Activated naive CD8-positive, alpha-beta T cell (primary cell): ENCODE measurements around the gene LRRC73.
"Not testable (repeated sequence)": the region's sequence is repeated elsewhere in the genome, so short reads cannot be mapped to it uniquely, and the experiment has no call there.

Source experiments
- H3K27ac Mint-ChIP-seq: one replicate; pipeline ENCODE4 v1.8.0; 2021; ENCODE audit warnings: mixed read lengths
- H3K27me3 Mint-ChIP-seq: one replicate; pipeline ENCODE4 v1.8.0; 2021; ENCODE audit warnings: mixed read lengths
- H3K36me3 Mint-ChIP-seq: one replicate; pipeline ENCODE4 v1.8.0; 2021; ENCODE audit warnings: mixed read lengths
- H3K4me1 Mint-ChIP-seq: one replicate; pipeline ENCODE4 v1.8.0; 2021; ENCODE audit warnings: low read depth, mixed read lengths
- H3K4me3 Mint-ChIP-seq: one replicate; pipeline ENCODE4 v1.8.0; 2021; ENCODE audit warnings: mild to moderate bottlenecking, mixed read lengths
- H3K9me3 Mint-ChIP-seq: one replicate; pipeline ENCODE4 v1.8.0; 2021; ENCODE audit warnings: low read depth, mixed read lengths

The LRRC73 gene

DNA sequence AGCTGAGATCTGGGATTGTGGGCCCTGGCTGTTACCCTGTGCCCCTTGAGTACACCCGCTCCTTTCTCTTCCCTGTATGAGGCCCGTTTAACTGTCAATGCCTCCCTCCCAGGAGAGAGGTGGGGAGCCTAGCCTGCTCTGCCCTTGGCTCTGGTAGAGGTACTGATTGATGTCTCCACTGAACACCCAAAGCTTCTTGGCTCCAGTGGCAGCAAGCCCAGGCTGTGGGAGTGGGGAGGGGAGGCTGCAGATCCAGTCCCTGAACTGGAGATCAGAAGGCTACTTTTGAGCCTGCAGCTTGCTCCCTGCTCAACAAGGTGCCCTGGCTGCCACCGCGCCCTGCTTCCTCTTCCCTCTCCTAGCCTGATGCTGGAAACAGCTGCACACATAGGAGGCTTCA lies 7.5 kb downstream of the LRRC73 start:
- Mint-ChIP-seq H3K36me3 (no peaks in the 10 kb centered on the region), H3K27me3 (no peaks in the 10 kb centered on the region), H3K9me3 (no peaks in the 10 kb centered on the region), H3K4me1 (peaks cover 6% of the 10 kb centered on the region), H3K4me3 (no peak overlapping the region), H3K27ac (no peak overlapping the region)

DNA sequence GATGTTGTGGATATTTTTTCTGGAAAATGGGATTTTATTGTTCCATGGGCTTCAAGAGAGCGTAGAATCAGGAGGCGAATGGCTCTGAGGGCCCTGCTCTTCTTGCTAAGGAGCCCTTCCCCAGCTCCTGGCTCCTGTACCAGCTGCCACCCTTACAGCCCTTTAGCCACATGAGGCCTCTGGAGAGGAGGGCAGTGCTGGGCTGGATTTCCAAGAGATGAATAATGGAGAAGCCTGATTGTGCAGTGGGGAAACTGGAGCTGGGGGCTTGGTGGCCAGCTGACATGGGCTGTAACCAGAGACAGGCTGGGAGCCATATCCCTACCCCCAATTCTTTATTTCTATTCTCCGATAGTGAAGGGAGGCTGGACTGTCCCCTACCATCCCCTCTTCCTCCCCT lies 9.2 kb downstream of the LRRC73 start:
- Mint-ChIP-seq H3K4me1 (no peaks in the 10 kb centered on the region), H3K27me3 (no peaks in the 10 kb centered on the region), H3K27ac (no peak overlapping the region), H3K9me3 (no peaks in the 10 kb centered on the region), H3K4me3 (no peak overlapping the region), H3K36me3 (no peaks in the 10 kb centered on the region)

DNA sequence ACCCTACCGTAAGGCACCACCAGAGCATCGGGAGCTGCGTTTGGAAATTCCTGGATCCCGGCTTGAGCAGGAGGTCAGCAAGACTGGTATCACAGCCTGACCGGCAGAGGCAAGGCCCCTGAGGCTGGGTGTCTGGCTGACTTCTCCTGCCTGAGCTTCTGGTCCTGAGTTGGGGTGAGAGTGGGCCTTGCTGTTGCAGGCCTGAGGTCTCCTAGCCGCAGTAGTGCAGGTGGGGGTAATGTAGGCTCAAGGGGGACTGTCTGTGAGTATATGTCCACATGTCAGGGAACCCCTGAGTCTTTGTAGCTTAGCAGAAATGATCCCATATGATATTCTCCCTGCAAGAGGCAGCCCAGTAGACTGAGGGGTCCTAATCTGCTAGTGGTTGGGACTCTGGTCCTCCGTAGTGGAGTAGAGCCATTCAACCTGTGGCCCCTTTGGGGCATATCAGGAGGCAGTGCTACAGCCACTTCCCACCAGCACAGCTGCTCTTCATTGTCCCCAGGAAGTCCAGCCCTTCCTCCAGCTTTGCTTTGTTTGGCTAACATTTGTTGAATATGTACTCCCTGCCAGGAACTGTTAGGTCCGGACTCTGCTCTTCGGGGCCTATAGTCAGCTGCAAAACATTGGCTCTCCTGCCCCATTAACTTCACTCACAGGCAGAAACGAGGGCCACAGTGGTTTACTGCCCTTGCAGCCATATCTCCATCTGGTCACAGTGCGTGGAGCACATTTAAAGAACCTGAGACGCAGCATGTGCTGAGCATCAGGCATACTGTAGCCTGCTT lies 10.9 kb downstream of the LRRC73 start:
- Mint-ChIP-seq H3K4me1 (peaks cover 15% of the 10 kb centered on the region), H3K27me3 (no peaks in the 10 kb centered on the region), H3K36me3 (no peaks in the 10 kb centered on the region), H3K4me3 (no peak overlapping the region), H3K27ac (no peak overlapping the region), H3K9me3 (no peaks in the 10 kb centered on the region)

DNA sequence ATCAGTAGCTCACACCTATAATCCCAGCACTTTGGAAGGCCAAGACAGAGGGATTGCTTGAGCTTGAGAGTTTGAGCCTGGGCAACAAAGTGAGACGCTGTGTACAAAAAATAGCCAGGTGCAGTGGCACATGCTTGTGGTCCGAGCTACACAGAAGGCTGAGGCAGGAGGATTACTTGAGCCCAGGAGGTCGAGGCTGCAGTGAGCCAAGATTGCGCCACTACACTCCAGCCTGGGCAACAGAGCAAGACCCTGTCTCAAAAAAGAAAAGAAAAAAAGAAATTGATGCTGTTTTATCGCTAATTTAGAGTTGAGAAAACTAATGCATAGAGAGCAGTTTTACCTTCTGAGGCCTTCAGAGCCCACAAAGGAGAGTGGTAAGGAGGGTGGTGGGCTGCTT lies 11.9 kb downstream of the LRRC73 start:
- not testable (repeated sequence) for H3K36me3 Mint-ChIP-seq, H3K27me3 Mint-ChIP-seq, H3K4me3 Mint-ChIP-seq, H3K9me3 Mint-ChIP-seq, H3K27ac Mint-ChIP-seq
- peaks cover 21% of the 10 kb centered on the region for H3K4me1 Mint-ChIP-seq

DNA sequence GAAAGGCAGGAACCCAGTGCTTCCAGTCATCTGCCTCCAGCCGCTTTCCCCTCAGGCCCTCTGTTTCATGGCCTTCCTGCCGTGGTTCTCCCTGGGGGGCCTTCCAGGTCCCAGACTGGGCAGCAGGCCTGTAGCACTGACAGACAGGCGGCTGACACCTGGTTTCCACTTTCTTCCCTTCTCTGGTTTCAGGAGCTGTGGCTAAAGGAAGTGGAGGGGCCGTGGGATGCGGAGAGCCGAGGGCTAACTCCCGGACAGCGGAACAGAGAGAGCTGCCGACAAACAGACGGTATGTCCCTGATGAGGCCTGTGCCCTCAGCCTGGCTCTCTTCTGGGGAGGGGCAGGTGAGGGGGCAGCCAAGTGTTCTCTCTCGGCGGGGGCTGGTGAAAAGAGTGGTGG lies 12.5 kb downstream of the LRRC73 start:
- Mint-ChIP-seq H3K27ac (no peak overlapping the region), H3K4me3 (no peak overlapping the region), H3K4me1 (peaks cover 24% of the 10 kb centered on the region)

DNA sequence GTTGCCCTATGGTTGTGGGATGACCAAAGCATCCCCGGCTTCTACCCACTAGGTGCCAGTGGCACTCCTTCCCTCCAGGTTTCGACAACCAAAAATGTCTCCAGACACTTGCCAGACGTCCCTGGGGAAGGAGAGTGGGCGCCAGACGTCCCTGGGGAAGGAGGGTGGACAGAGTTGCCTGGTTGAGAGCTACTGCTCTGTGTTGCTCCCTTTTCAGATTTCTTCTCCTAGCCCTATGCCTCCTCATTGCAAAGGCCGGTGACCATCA lies 13.1 kb downstream of the LRRC73 start:
- Mint-ChIP-seq H3K27ac (no peak overlapping the region), H3K27me3 (no peaks in the 10 kb centered on the region), H3K4me1 (peaks cover 24% of the 10 kb centered on the region), H3K4me3 (no peak overlapping the region), H3K36me3 (no peaks in the 10 kb centered on the region), H3K9me3 (no peaks in the 10 kb centered on the region)

More for the DNA sequence above, 12.5 kb downstream of the LRRC73 start:
- Mint-ChIP-seq H3K27me3 (no peaks in the 10 kb centered on the region), H3K9me3 (no peaks in the 10 kb centered on the region), H3K36me3 (no peaks in the 10 kb centered on the region)

DNA sequence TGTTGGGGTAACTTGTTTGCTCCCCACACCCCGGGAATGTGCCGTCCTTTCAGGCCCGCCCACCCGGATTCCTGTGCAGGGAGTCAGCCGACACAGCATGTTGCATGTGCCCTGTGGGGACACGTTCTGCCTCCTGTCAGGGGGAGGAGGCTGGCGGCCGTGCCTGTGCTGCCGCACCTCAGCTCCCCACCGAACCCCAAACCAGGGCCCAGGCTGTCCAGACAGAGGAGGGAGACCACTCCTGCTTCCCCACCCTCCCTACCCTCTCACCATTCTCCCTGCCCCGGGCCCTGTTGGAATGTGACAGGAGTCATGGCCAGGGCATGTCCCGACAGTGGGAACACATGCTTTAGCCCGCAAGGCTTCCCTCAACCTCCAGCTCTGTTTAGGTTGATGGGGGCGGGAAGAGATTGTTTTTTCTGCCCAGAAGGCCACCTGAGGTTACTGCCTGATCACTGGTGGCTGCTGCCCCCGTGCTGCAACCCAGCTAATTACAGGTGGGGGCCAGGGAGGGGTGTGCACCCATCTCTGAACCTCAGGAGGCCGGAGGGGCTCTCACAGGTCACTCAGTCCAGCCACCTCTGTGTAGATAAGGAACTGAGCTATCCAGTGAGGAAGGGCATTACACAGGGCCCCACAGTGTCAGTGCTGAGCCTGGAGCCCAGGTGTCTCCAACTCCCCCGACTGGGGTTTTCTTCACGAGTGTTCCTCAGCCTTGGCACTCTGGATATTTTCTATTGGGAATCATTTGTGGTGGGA lies 13.6 kb downstream of the LRRC73 start:
- Mint-ChIP-seq H3K4me1 (peaks cover 24% of the 10 kb centered on the region), H3K4me3 (no peak overlapping the region), H3K36me3 (no peaks in the 10 kb centered on the region)

DNA sequence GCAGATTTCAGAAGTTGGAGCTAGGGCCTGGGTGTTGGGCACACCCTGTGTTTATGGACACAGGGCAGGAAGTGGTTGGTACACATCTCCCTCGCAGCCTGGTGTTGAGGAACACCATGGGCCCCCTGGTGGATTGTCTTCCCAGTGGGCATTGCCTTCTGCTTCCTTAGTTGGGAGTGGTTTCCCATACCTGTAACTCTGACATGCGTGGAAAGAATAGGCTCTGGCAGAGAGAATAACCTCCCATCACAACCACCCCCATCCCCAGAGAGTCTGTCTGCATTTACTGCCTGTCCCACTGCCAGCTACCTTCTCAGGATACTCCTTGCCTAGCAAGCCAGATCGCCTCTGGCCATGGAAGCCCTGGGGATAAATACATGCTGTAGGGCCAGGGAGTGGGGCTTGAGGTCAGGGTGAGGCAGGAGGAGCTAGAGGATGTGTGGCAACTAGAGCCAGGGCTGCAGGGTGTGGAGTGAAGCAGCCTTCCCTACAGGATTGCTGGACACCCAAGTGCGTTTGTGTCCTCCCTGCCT lies 14.7 kb downstream of the LRRC73 start:
- H3K27me3 Mint-ChIP-seq, result no peaks in the 10 kb centered on the region
- peak overlapping the region; percentile 34 for H3K27ac Mint-ChIP-seq
- no peaks in the 10 kb centered on the region for H3K36me3 Mint-ChIP-seq
- no peaks in the 10 kb centered on the region for H3K9me3 Mint-ChIP-seq
- no peak overlapping the region for H3K4me3 Mint-ChIP-seq
- H3K4me1 Mint-ChIP-seq, result peaks cover 24% of the 10 kb centered on the region

More for the DNA sequence above, 13.6 kb downstream of the LRRC73 start:
- H3K27me3 Mint-ChIP-seq, result no peaks in the 10 kb centered on the region
- H3K9me3 Mint-ChIP-seq, result no peaks in the 10 kb centered on the region
- no peak overlapping the region for H3K27ac Mint-ChIP-seq

DNA sequence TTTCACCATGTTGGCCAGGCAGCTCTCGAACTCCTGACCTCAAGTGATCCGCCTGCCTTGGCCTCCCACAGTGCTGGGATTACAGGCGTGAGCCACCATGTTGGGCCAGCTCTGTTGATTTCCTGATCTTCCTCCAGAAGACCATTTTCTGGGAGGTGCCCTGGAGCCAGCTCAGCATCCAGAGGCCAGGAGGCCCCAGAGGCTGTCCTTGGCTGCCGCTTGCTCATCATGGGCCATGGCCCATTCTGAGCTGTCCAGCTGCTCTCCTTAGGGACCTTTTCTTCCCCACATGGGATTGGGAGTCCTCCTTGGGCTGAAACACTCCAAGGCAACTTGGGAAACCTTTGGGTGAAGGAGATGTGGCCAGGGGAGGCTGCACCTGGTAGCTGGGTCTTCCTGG lies 15.4 kb downstream of the LRRC73 start:
- no peak overlapping the region for H3K4me3 Mint-ChIP-seq
- H3K4me1 Mint-ChIP-seq, result peaks cover 26% of the 10 kb centered on the region
- H3K9me3 Mint-ChIP-seq, result no peaks in the 10 kb centered on the region
- H3K27me3 Mint-ChIP-seq, result no peaks in the 10 kb centered on the region
- H3K36me3 Mint-ChIP-seq, result no peaks in the 10 kb centered on the region
- H3K27ac Mint-ChIP-seq, result no peak overlapping the region

DNA sequence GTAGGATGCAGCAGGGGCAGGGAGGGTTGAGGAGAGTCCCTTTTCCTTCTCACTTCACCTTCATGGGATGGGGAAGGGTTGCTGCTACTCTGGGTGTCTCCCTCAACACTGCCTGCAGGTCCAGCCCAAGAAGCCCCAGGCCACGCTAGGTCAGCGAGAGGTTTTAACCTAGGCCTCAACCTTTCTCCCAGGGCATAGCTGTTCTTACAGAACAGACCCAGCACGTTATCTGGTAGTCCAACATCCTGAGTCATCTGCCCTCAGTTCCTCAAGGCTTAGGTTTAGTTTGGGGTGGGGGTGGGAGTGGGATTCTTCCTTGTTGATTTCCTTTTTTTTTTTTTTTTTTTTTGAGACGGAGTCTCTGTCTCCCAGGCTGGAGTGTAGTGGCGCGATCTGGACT lies 15.8 kb downstream of the LRRC73 start:
- no peaks in the 10 kb centered on the region for H3K27me3 Mint-ChIP-seq
- no peaks in the 10 kb centered on the region for H3K36me3 Mint-ChIP-seq
- peaks cover 26% of the 10 kb centered on the region for H3K4me1 Mint-ChIP-seq
- H3K9me3 Mint-ChIP-seq, result no peaks in the 10 kb centered on the region
- H3K27ac Mint-ChIP-seq, result no peak overlapping the region
- H3K4me3 Mint-ChIP-seq, result no peak overlapping the region

DNA sequence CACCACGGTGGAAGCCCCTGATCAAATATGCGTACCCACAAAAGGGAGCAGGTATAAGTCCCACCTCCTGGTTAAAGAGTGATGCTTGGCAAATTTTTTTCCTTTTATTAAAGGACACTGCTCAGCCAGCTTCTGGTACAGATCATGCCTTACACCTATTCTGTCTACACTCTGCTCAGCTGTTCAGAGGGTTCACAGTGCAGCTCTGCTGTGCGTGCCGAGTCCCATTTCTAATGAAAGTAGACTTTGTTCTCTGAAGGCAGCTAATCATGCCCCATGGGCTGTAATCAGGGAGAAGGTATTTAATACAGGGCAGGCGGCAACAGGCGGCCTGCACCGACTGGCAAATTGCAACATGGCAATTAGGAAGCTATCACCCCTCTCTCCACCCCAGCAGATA lies 16.3 kb downstream of the LRRC73 start:
- Mint-ChIP-seq H3K27me3 (no peaks in the 10 kb centered on the region), H3K9me3 (no peaks in the 10 kb centered on the region), H3K4me3 (no peak overlapping the region), H3K4me1 (peaks cover 27% of the 10 kb centered on the region), H3K36me3 (no peaks in the 10 kb centered on the region), H3K27ac (no peak overlapping the region)

DNA sequence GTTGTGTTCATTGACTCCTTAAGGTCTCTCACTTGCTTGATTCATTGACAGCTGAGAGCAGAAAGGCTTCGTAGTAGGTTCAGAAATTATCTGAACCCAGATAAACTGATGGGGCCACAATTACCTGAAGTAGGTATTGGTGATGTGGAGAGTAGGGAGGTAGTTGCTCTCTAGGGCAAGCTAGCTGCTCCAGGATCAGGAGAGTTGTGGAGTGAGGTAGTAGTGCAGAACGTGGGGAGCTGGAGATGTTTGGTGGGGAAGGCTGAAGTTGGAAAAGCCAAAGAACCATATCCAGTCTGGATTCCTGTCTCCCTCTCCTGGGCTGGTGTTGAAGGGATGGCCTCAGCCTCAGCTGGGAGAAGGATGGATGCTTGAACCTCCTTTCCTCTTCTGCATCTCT lies 16.9 kb downstream of the LRRC73 start:
- Mint-ChIP-seq H3K4me3 (no peak overlapping the region), H3K27ac (peak overlapping the region; percentile 13), H3K4me1 (peaks cover 27% of the 10 kb centered on the region), H3K36me3 (no peaks in the 10 kb centered on the region), H3K9me3 (no peaks in the 10 kb centered on the region), H3K27me3 (no peaks in the 10 kb centered on the region)

DNA sequence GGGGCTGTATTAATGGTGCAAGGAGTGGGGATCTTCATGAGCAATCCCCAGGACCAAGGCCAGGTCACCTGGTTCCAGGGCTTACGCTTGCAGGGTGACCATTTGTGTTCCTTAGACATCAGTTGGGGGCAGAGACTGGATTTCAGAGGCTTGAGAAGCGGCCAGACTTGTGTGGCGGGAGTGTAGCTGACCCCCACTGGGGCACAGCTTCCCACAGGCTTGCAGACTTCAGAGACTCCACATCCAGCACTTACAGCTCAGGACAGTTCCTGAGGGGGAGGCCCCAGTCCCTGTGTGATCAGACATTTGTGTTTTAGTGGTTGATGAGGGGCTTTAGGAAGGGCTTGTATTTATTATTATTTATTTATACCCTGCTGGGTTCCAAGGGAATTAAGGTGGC lies 17.5 kb downstream of the LRRC73 start:
- Mint-ChIP-seq H3K4me3 (no peak overlapping the region), H3K9me3 (no peaks in the 10 kb centered on the region), H3K36me3 (no peaks in the 10 kb centered on the region), H3K27me3 (no peaks in the 10 kb centered on the region), H3K27ac (no peak overlapping the region), H3K4me1 (peaks cover 27% of the 10 kb centered on the region)

DNA sequence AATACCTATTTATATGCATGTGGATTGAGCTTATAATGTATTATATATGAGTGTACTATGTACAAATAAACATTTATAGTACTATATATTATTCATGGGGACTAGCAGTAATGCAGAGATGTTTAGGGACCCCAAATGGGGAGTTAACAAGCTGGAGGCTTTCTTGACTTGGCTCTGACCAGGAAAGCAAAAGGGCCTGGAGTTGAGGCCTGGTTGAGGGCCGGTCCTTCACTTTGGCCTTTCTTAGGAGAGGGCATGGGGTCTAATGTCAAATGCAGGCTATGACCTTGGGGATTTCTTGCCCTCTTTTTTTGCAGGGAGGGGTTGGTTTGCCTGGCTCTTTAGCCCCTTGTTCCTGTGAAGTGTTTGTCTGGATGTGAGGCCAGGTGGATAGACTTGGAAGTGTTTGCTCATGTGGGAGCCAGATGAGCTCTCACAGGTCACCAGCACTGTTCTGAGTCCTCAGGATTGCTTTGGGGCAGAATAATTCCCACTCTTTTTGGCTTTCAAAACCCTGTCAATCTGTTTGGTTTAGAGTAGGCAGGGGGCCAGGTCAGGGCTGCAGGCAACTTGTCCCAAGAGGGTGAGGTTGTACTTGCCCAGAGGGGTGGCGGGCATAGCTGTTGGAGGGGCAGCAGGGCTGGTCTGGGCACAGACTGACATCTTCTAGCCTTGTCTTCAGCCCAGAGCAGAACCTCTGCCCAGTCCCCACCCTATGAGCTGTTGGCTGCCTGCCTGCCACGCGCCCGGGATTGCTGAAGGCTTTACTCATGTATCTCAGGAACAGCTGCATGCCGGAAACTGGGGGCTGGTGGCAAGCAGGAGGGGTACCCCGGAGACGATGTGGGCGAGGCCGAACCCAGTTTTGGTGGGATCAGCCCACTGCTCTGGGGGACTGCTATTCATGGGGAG lies 18.1 kb downstream of the LRRC73 start:
- H3K4me1 Mint-ChIP-seq, result peaks cover 27% of the 10 kb centered on the region
- no peaks in the 10 kb centered on the region for H3K36me3 Mint-ChIP-seq
- no peak overlapping the region for H3K27ac Mint-ChIP-seq
- no peaks in the 10 kb centered on the region for H3K9me3 Mint-ChIP-seq
- no peak overlapping the region for H3K4me3 Mint-ChIP-seq
- H3K27me3 Mint-ChIP-seq, result no peaks in the 10 kb centered on the region

DNA sequence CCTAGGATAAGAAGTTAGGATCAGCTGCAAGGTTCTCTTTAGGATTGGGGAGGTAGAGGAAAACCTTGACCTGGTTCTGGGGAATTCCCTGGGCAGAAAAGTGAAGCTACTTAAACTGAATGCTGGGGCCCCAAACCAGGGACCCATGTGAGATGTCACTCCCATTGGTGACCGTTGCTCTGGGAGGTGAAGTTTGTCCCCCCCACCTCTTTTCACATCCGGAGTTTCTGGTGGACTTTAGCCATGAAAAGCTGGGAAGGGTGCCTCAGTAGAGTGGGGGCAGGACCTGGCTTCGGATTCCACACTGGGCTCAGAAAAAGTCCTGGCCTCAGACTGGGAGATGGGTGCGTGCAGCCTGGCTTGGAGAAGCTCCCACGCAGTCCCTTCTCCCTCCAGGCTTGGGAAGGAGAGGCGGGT lies 19.6 kb downstream of the LRRC73 start:
- Mint-ChIP-seq H3K27ac (no peak overlapping the region), H3K9me3 (no peaks in the 10 kb centered on the region)

More for the DNA sequence above, 19.6 kb downstream of the LRRC73 start:
- Mint-ChIP-seq H3K36me3 (no peaks in the 10 kb centered on the region), H3K27me3 (no peaks in the 10 kb centered on the region), H3K4me3 (no peak overlapping the region), H3K4me1 (peaks cover 24% of the 10 kb centered on the region)
